Osteoblast (primary cell): ENCODE results near the gene CEP68. TPM values are rescaled to one million over a fixed set of nuclear protein-coding genes. Genes with fewer than 3 reads are reported as not detected.

Experiments
- DNase-seq: peaks from one replicate; pipeline ENCODE4 v3.0.0; 2011; ENCODE audit warnings: low spot score, mixed read lengths; ENCODE audit not compliant: insufficient read length; ENCODE audit errors: missing footprints
- H2AFZ ChIP-seq: 2 replicates; pipeline ENCODE4 v1.6.0; 2011; ENCODE audit warnings: mild to moderate bottlenecking, low read length
- H3K27ac ChIP-seq: 2 replicates; pipeline ENCODE4 v1.5.1; 2011; ENCODE audit warnings: mild to moderate bottlenecking, low read depth, low read length, moderate library complexity
- H3K27me3 ChIP-seq: 2 replicates; pipeline ENCODE4 v1.6.0; 2012; ENCODE audit warnings: mild to moderate bottlenecking, control low read depth, inconsistent platforms, low read length, moderate library complexity; ENCODE audit not compliant: insufficient read depth
- H3K36me3 ChIP-seq: 2 replicates; pipeline ENCODE4 v1.5.1; 2011; ENCODE audit warnings: mild to moderate bottlenecking, low read length, control low read depth, moderate library complexity; ENCODE audit not compliant: insufficient read depth
- H3K4me1 ChIP-seq: 2 replicates; pipeline ENCODE4 v1.5.1; 2011; ENCODE audit warnings: mild to moderate bottlenecking, low read length, control low read depth, moderate library complexity; ENCODE audit not compliant: insufficient read depth
- H3K4me2 ChIP-seq: 2 replicates; pipeline ENCODE4 v1.6.0; 2011; ENCODE audit warnings: mild to moderate bottlenecking, low read length; ENCODE audit not compliant: insufficient read depth
- H3K4me3 ChIP-seq: fragments of 200-600 bp; sonication (generic); 3 replicates; pipeline ENCODE4 v1.5.1; 2012; ENCODE audit warnings: mild to moderate bottlenecking, low read length, inconsistent platforms; ENCODE audit not compliant: insufficient read depth
- H3K79me2 ChIP-seq: 2 replicates; pipeline ENCODE4 v1.6.0; 2012; ENCODE audit warnings: mild to moderate bottlenecking, low read length, control low read depth, inconsistent platforms; ENCODE audit not compliant: insufficient read depth
- H3K9me3 ChIP-seq: 2 replicates; pipeline ENCODE4 v1.5.1; 2011; ENCODE audit warnings: low read depth, low read length, control low read depth
- H4K20me1 ChIP-seq: 2 replicates; pipeline ENCODE4 v1.6.0; 2012; ENCODE audit warnings: mild to moderate bottlenecking, low read length, control low read depth; ENCODE audit not compliant: insufficient read depth
- total RNA-seq: library from RNA; depleted of rRNA; stranded (reverse); fragments of >200 nt; gene quantifications from 2 replicates; pipeline ENCODE4 v1.2.3, GENCODE V29; 2012
- TF ChIP-seq, protein P1 (sequence below): IDR thresholded peaks from 2 replicates; pipeline ENCODE4 v1.5.1; 2011; ENCODE audit warnings: mild to moderate bottlenecking, low read depth, low read length, moderate library complexity; ENCODE audit errors: extremely low read depth

Gene CEP68
- total RNA-seq, 1 donor = 14.5 TPM

DNA sequence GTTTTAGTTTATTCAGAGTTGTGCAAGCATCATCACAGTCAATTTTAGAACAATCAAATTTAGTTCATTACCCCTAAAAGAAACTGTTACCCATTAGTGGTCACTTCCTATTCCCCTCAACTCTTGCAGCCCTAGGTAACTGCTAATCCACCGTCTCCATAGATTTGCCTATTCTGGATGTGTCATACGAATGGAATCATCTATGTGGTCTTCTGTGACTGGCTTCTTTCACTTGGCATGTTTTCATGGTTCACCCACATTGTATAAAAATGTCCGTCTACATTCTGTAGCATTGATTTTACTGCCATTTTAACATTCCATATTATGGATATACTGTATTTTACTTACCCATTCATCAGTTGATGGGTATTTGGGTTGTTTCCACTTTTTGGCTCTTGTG, 5.3 kb upstream of the CEP68 start:
- no peak for DNase-seq
- Histone ChIP-seq H3K79me2 (no peaks in the 10 kb centered on the region), H2AFZ (no peak overlapping the region), H3K36me3 (no peaks in the 10 kb centered on the region), H3K4me1 (peaks cover 11% of the 10 kb centered on the region), H3K4me2 (no peak overlapping the region), H3K27ac (no peak overlapping the region), H3K9me3 (no peaks in the 10 kb centered on the region), H4K20me1 (no peaks in the 10 kb centered on the region), H3K4me3 (no peak overlapping the region), H3K27me3 (no peaks in the 10 kb centered on the region)
- TF ChIP-seq, protein P1, sequence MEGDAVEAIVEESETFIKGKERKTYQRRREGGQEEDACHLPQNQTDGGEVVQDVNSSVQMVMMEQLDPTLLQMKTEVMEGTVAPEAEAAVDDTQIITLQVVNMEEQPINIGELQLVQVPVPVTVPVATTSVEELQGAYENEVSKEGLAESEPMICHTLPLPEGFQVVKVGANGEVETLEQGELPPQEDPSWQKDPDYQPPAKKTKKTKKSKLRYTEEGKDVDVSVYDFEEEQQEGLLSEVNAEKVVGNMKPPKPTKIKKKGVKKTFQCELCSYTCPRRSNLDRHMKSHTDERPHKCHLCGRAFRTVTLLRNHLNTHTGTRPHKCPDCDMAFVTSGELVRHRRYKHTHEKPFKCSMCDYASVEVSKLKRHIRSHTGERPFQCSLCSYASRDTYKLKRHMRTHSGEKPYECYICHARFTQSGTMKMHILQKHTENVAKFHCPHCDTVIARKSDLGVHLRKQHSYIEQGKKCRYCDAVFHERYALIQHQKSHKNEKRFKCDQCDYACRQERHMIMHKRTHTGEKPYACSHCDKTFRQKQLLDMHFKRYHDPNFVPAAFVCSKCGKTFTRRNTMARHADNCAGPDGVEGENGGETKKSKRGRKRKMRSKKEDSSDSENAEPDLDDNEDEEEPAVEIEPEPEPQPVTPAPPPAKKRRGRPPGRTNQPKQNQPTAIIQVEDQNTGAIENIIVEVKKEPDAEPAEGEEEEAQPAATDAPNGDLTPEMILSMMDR = no peak

DNA sequence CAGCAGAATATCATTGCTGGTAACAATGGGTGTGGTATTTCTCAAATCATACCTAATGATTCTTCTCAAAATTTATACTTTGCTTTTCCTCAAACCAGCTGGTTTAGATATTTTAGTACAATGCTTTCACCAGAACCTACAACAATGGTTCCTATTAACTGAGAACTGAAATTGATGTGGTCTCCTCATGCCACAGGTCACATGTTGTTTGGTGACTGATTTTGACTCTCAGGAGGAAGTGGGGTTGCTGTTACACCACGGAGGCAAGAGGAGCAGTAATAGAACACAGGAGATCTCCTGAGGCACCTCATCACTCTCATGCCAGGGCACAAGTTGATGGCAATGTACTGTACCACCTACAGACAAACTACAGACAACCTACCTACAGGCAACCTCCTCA, 3.0 kb upstream of the CEP68 start:
- TF ChIP-seq, protein P1 = no peak
- no peak overlapping the region for H3K4me3 ChIP-seq

DNA sequence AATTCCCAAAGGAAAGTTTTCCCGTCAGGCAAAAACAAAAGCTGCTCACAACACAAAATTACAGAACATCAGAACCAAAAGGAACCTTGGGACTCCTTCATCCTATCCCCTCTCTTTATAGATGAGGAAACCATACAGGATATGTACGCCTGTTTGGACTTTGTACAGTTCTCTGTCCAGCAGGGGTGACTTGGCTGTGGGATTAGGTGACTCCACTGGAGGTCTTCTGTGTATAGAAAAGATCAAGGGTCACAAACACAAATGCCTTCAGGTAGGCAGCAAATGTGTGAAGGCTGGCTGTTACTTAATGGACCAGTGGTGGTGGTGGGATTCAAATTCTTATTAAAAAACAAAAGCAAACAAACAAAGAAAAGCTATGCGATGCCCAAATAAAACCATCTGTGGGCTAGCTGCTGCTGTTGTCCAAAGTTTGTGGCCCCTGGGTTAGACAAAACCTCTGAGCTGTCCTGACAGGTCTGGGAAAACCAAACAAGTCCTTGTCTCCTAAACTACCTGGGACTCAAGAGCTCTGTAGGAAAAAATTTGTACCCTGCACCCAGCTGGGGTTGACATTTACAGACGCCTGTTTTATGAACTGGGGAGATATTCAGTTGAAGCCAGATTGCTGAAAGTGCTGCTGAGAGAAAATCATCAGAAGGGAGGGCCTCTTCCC, 1.3 kb upstream of the CEP68 start:
- Histone ChIP-seq H3K9me3 (no peaks in the 10 kb centered on the region), H3K27me3 (no peaks in the 10 kb centered on the region), H3K27ac (no peak overlapping the region), H3K79me2 (peaks cover 30% of the 10 kb centered on the region), H3K36me3 (no peaks in the 10 kb centered on the region), H2AFZ (no peak overlapping the region), H3K4me1 (peaks cover 16% of the 10 kb centered on the region), H3K4me3 (no peak overlapping the region), H3K4me2 (no peak overlapping the region), H4K20me1 (peaks cover 10% of the 10 kb centered on the region)
- no peak for DNase-seq
- TF ChIP-seq, protein P1 = no peak

More for the DNA sequence above, 3.0 kb upstream of the CEP68 start:
- Histone ChIP-seq H3K4me2 (no peak overlapping the region), H3K36me3 (no peaks in the 10 kb centered on the region), H4K20me1 (peaks cover 7% of the 10 kb centered on the region), H3K27me3 (no peaks in the 10 kb centered on the region), H3K4me1 (peaks cover 16% of the 10 kb centered on the region), H3K9me3 (no peaks in the 10 kb centered on the region), H3K79me2 (peaks cover 14% of the 10 kb centered on the region), H3K27ac (no peak overlapping the region), H2AFZ (no peak overlapping the region)
- no peak for DNase-seq

DNA sequence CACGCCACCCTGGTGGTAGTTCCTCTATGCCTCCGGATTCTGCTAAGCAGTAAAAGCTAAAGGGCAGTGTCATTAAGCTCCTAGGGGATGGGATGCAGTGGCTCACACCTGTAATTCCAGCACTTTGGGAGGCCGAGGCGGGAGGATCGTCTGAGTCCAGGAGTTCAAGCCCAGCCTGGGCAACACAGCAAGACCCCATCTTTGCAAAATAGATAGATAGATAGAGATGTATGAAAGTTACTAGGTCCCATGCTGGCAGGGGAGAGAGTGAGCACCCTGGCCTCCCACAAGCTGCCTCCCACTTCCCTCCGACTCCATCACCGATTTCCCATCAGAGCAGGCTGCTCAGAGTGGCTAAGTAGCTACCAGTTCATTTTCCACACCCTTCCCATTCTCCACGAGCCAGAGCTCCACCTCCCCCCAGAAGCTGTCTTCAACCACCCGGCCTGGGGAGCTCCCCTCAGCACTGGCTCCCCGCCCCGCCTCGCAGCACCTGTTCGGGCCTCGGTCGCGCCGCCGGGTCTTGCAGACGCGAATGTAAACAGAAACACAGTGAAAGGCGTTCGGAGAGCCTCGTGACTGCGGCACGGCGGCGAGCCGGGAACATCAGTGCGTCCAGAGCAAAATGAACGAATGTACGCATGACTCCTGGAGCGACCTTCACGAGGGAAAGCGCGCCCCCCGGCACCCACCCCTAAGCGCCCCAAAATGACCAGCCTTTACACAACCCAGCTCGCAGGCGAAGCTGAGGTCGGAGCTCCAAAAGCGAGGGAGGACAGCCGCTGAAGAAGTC, 598 bp upstream of the CEP68 start:
- Histone ChIP-seq H3K4me2 (peak overlapping the region; percentile 88), H3K79me2 (peaks cover 36% of the 10 kb centered on the region), H3K4me3 (peak overlapping the region; percentile 86), H3K27me3 (no peaks in the 10 kb centered on the region), H3K27ac (peak overlapping the region; percentile 12), H3K9me3 (no peaks in the 10 kb centered on the region), H3K36me3 (no peaks in the 10 kb centered on the region), H3K4me1 (peaks cover 16% of the 10 kb centered on the region), H2AFZ (peak overlapping the region; percentile 93), H4K20me1 (peaks cover 10% of the 10 kb centered on the region)
- TF ChIP-seq, protein P1 = no peak
- DNase-seq = no peak
